Measurements from ENCODE around the gene ALX4. TPM values are rescaled to one million over a fixed set of nuclear protein-coding genes. Genes with fewer than 3 reads are reported as not detected.
A peak's percentile ranks its signal among the peaks of the same experiment; 100 is the strongest.

ALX4 gene
- total and polyA plus RNA-seq, 9 of the 15 experiments (the other 6 are each of a cell fraction or from before 2014, with no cell fraction given): 0.07 to 1.2 (median 0.33) TPM

DNA sequence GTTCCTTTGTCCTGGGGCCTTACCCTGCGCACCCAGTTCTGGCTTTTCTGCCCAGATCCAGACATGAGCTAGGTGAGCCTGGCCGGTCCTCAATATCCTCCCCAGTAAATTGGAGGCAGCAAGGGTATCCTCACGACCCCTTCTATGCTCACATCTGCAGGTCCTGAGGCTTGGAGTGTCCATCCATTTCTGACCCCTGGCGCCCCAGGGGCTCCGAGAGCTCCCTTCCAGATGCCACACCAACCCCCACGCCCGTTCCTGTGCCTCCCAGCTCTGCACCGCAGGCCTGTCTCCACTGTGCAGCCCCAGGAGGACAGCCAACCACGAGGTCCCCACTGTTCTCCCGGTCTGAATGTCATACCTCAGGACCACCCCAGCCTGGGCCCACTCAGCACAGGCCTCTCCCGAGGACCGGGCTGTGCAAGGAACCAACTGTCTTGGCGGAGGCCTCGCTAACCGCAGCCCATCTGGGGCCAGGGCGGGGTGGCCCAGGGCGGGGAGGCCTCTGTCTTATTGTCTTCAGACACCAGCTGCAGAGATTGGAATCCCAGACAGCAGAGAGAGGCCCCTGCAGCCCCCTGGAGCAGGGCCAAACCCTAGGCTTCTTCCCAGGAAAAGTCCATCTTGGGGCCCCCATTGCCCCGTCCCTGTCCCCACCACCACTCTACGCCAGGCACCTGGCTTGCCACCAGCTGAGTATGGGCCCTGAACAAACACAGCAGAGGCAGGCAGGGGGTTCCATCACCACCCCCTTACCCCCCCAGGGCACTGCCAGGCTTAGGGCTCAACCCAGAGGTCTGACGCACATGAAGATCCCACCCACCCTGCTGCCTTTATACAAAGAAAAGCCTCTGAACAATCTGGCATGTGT, 39.3 kb downstream of the ALX4 start (continued):
- TF ChIP-seq ZFP36 (IDR thresholded peaks at IDR 0.05; ENCODE audit: low read depth, low read length, partially characterized antibody) (no peak), SMARCB1 (IDR thresholded peaks at IDR 0.05; ENCODE audit: insufficient read length, low read depth) (no peak), KHSRP (IDR thresholded peaks at IDR 0.05) (no peak), ZNF668 (CRISPR knock-in tag; IDR thresholded peaks at IDR 0.05) (0 out of 2 replicates have a peak, but pooled peaks have one; percentile 28), MAFF (IDR thresholded peaks at IDR 0.05; ENCODE audit: low read length) (no peak), CREB5 (CRISPR knock-in tag; IDR thresholded peaks at IDR 0.05) (no peak), ZNF695 (CRISPR knock-in tag; IDR thresholded peaks at IDR 0.05) (no peak), SUPT5H (IDR thresholded peaks at IDR 0.05) (no peak), CHD4 (IDR thresholded peaks at IDR 0.05; ENCODE audit: insufficient read depth, insufficient replicate concordance, low read depth, low read length, poor library complexity, severe bottlenecking) (no peak), ZFP91 (CRISPR knock-in tag; IDR thresholded peaks at IDR 0.05) (no peak), ZNF124 (CRISPR knock-in tag; IDR thresholded peaks at IDR 0.05) (no peak), SIRT6 (IDR thresholded peaks at IDR 0.05; ENCODE audit: low read depth, low read length) (no peak), KDM1A (IDR thresholded peaks at IDR 0.05) (peak; percentile 67 to 72), ZNF384 (IDR thresholded peaks at IDR 0.05; ENCODE audit: low read depth, low read length) (no peak), NELFE (IDR thresholded peaks at IDR 0.05; ENCODE audit: insufficient read depth, insufficient read length) (no peak)
- TF ChIP-seq, protein P1, sequence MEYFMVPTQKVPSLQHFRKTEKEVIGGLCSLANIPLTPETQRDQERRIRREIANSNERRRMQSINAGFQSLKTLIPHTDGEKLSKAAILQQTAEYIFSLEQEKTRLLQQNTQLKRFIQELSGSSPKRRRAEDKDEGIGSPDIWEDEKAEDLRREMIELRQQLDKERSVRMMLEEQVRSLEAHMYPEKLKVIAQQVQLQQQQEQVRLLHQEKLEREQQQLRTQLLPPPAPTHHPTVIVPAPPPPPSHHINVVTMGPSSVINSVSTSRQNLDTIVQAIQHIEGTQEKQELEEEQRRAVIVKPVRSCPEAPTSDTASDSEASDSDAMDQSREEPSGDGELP (CRISPR knock-in tag; IDR thresholded peaks at IDR 0.05; ENCODE audit: borderline replicate concordance): peak; percentile 85; the same call in 1 of the 2 replicates
- TF ChIP-seq, protein P2, sequence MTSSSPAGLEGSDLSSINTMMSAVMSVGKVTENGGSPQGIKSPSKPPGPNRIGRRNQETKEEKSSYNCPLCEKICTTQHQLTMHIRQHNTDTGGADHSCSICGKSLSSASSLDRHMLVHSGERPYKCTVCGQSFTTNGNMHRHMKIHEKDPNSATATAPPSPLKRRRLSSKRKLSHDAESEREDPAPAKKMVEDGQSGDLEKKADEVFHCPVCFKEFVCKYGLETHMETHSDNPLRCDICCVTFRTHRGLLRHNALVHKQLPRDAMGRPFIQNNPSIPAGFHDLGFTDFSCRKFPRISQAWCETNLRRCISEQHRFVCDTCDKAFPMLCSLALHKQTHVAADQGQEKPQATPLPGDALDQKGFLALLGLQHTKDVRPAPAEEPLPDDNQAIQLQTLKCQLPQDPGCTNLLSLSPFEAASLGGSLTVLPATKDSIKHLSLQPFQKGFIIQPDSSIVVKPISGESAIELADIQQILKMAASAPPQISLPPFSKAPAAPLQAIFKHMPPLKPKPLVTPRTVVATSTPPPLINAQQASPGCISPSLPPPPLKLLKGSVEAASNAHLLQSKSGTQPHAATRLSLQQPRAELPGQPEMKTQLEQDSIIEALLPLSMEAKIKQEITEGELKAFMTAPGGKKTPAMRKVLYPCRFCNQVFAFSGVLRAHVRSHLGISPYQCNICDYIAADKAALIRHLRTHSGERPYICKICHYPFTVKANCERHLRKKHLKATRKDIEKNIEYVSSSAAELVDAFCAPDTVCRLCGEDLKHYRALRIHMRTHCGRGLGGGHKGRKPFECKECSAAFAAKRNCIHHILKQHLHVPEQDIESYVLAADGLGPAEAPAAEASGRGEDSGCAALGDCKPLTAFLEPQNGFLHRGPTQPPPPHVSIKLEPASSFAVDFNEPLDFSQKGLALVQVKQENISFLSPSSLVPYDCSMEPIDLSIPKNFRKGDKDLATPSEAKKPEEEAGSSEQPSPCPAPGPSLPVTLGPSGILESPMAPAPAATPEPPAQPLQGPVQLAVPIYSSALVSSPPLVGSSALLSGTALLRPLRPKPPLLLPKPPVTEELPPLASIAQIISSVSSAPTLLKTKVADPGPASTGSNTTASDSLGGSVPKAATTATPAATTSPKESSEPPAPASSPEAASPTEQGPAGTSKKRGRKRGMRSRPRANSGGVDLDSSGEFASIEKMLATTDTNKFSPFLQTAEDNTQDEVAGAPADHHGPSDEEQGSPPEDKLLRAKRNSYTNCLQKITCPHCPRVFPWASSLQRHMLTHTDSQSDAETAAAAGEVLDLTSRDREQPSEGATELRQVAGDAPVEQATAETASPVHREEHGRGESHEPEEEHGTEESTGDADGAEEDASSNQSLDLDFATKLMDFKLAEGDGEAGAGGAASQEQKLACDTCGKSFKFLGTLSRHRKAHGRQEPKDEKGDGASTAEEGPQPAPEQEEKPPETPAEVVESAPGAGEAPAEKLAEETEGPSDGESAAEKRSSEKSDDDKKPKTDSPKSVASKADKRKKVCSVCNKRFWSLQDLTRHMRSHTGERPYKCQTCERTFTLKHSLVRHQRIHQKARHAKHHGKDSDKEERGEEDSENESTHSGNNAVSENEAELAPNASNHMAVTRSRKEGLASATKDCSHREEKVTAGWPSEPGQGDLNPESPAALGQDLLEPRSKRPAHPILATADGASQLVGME (CRISPR knock-in tag; IDR thresholded peaks at IDR 0.05): no peak
- TF ChIP-seq, protein P3, sequence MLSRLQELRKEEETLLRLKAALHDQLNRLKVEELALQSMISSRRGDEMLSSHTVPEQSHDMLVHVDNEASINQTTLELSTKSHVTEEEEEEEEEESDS (CRISPR knock-in tag; IDR thresholded peaks at IDR 0.05): no peak
